Breast epithelium (tissue), 3 donors: Measurements from ENCODE around the gene INSYN2B.

Source experiments
- POLR2A ChIP-seq: fragments of 450-650 bp; IDR thresholded peaks from one replicate; pipeline ENCODE4 v1.6.1; 2016; ENCODE audit warnings: antibody characterized with exemption, mild to moderate bottlenecking, moderate library complexity
- POLR2AphosphoS5 ChIP-seq, 3 donors: sonication (generic); formaldehyde crosslinking; IDR thresholded peaks; one replicate each; pipeline ENCODE4 v1.6.1; 2017; ENCODE audit warnings: antibody characterized with exemption in 3 of 3
- TF ChIP-seq, protein P1 (sequence below), 3 donors: fragments of 450-650 bp; IDR thresholded peaks; one replicate each; pipeline ENCODE4 v1.5.1; 2016 to 2017; ENCODE audit warnings: antibody characterized with exemption in 3 of 3, mild to moderate bottlenecking in 3 of 3, moderate library complexity in 3 of 3

DNA sequence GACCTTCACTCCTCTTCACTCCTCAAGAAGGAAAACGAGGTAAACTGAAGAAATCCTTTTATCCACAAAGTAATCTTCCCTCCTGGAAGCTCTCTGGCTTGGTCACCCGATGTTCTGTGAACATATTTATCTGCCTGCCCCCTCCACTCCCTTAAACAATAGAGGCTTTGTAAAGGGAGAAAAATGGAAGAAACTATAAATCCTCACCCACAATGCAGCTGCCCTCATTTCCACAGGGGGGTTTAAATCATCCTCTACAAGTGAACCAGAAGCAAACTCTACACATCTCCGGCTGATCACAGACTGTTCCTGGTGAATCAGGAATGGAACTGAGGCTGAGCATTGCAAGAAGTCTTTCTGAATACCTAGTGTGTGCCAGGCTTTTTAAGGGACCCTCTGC lies 7.2 kb downstream of the INSYN2B start:
- TF ChIP-seq, protein P1, sequence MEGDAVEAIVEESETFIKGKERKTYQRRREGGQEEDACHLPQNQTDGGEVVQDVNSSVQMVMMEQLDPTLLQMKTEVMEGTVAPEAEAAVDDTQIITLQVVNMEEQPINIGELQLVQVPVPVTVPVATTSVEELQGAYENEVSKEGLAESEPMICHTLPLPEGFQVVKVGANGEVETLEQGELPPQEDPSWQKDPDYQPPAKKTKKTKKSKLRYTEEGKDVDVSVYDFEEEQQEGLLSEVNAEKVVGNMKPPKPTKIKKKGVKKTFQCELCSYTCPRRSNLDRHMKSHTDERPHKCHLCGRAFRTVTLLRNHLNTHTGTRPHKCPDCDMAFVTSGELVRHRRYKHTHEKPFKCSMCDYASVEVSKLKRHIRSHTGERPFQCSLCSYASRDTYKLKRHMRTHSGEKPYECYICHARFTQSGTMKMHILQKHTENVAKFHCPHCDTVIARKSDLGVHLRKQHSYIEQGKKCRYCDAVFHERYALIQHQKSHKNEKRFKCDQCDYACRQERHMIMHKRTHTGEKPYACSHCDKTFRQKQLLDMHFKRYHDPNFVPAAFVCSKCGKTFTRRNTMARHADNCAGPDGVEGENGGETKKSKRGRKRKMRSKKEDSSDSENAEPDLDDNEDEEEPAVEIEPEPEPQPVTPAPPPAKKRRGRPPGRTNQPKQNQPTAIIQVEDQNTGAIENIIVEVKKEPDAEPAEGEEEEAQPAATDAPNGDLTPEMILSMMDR (IDR thresholded peaks at IDR 0.05): no peak
- TF ChIP-seq POLR2A: no peak
- no peak for TF ChIP-seq POLR2AphosphoS5 (IDR thresholded peaks at IDR 0.05)
